Measurements from ENCODE around the gene CPED1.

CPED1 gene

GRCh38 chr7:121006711-121007315 is 18.3 kb downstream of the CPED1 start:
- no peak overlapping the region for H3K4me3 ChIP-seq (ENCODE audit: low read depth, low read length)
- TF ChIP-seq CTCF (conservative IDR thresholded peaks at IDR 0.05; ENCODE audit: low read depth, low read length): no peak
- peak; percentile 62 for DNase-seq (ENCODE audit: low read depth)

- DNase-seq (ENCODE audit: low read depth): no peak
- H3K4me3 ChIP-seq (ENCODE audit: low read depth, low read length): no peak overlapping the region
- no peak for TF ChIP-seq CTCF (conservative IDR thresholded peaks at IDR 0.05; ENCODE audit: low read depth, low read length)
These were observed 20.3 kb downstream of the CPED1 start for GRCh38 chr7:121008816-121009215.

GRCh38 chr7:121011401-121011800 is 22.9 kb downstream of the CPED1 start:
- TF ChIP-seq CTCF (conservative IDR thresholded peaks at IDR 0.05; ENCODE audit: low read depth, low read length): no peak
- no peak overlapping the region for H3K4me3 ChIP-seq (ENCODE audit: low read depth, low read length)
- DNase-seq (ENCODE audit: low read depth): no peak

- no peak for TF ChIP-seq CTCF (conservative IDR thresholded peaks at IDR 0.05; ENCODE audit: low read depth, low read length)
- DNase-seq (ENCODE audit: low read depth): no peak
- H3K4me3 ChIP-seq (ENCODE audit: low read depth, low read length): no peak overlapping the region
These were observed 23.8 kb downstream of the CPED1 start for GRCh38 chr7:121012170-121012874.

- DNase-seq (ENCODE audit: low read depth): no peak
- H3K4me3 ChIP-seq (ENCODE audit: low read depth, low read length): no peak overlapping the region
- no peak for TF ChIP-seq CTCF (conservative IDR thresholded peaks at IDR 0.05; ENCODE audit: low read depth, low read length)
These were observed 24.4 kb downstream of the CPED1 start for GRCh38 chr7:121012919-121013318.

GRCh38 chr7:121015560-121015959 is 27.0 kb downstream of the CPED1 start:
- DNase-seq (ENCODE audit: low read depth): no peak
- TF ChIP-seq CTCF (conservative IDR thresholded peaks at IDR 0.05; ENCODE audit: low read depth, low read length): no peak
- no peak overlapping the region for H3K4me3 ChIP-seq (ENCODE audit: low read depth, low read length)

- TF ChIP-seq CTCF (conservative IDR thresholded peaks at IDR 0.05; ENCODE audit: low read depth, low read length): no peak
- DNase-seq (ENCODE audit: low read depth): peak; percentile 80
- H3K4me3 ChIP-seq (ENCODE audit: low read depth, low read length): no peak overlapping the region
These were observed 28.5 kb downstream of the CPED1 start for GRCh38 chr7:121016966-121017365.
